Neural cell (in vitro differentiated cells): ENCODE measurements around the gene DAP. TPM values are rescaled to one million over a fixed set of nuclear protein-coding genes. Genes with fewer than 3 reads are reported as not detected.

Experiments used
- H2AFZ ChIP-seq: fragments of 200-600, 300-800 bp; sonication (generic), shearing (Covaris generic); 2 replicates; pipeline ENCODE4 v1.6.0; 2014; ENCODE audit warnings: low read depth, mild to moderate bottlenecking, antibody characterized with exemption, low read length, moderate library complexity
- H3F3A ChIP-seq: fragments of 200-600 bp; shearing (Covaris generic); 2 replicates; pipeline ENCODE4 v1.6.1; 2016; ENCODE audit warnings: mild to moderate bottlenecking, moderate library complexity, mixed read lengths, antibody characterized with exemption, low read length; ENCODE audit not compliant: insufficient read depth, poor library complexity, severe bottlenecking
- H3K27ac ChIP-seq: fragments of 200-600, 300-800 bp; sonication (generic), shearing (Covaris generic); 2 replicates; pipeline ENCODE4 v1.5.1; 2014; ENCODE audit warnings: mild to moderate bottlenecking, low read length, moderate library complexity
- H3K27me3 ChIP-seq: fragments of 300-800, 200-600 bp; sonication (generic), shearing (Covaris generic); 2 replicates; pipeline ENCODE4 v1.6.0; 2014; ENCODE audit warnings: mild to moderate bottlenecking, low read depth, low read length, moderate library complexity; ENCODE audit not compliant: insufficient read depth
- H3K36me3 ChIP-seq: fragments of 300-800, 200-600 bp; sonication (generic), shearing (Covaris generic); 2 replicates; pipeline ENCODE4 v1.5.1; 2014; ENCODE audit warnings: mild to moderate bottlenecking, antibody characterized with exemption, low read length, moderate library complexity; ENCODE audit not compliant: insufficient read depth
- H3K4me2 ChIP-seq: fragments of 300-800, 200-600 bp; sonication (generic), shearing (Covaris generic); 2 replicates; pipeline ENCODE4 v1.6.0; 2014; ENCODE audit warnings: mild to moderate bottlenecking, low read length
- H3K4me3 ChIP-seq: fragments of 300-800, 200-600 bp; sonication (generic), shearing (Covaris generic); 2 replicates; pipeline ENCODE4 v1.5.1; 2014; ENCODE audit warnings: mild to moderate bottlenecking, low read length, moderate library complexity
- H3K79me2 ChIP-seq: fragments of 200-600 bp; shearing (Covaris generic); replicated peaks from 2 replicates; pipeline ENCODE4 v1.6.0; 2014; ENCODE audit warnings: mild to moderate bottlenecking, low read length, moderate library complexity; ENCODE audit not compliant: insufficient read depth
- H3K9ac ChIP-seq: fragments of 300-800, 200-600 bp; sonication (generic), shearing (Covaris generic); 2 replicates; pipeline ENCODE4 v1.6.1; 2016; ENCODE audit warnings: mild to moderate bottlenecking, low read length, mixed read lengths
- H3K9me2 ChIP-seq: fragments of 200-600 bp; shearing (Covaris generic); 2 replicates; pipeline ENCODE4 v1.6.1; 2016; ENCODE audit warnings: mild to moderate bottlenecking, low read length, mixed read lengths; ENCODE audit not compliant: insufficient read depth
- H3K9me3 ChIP-seq: fragments of 200-600, 300-800 bp; sonication (generic), shearing (Covaris generic); 2 replicates; pipeline ENCODE4 v1.6.1; 2016; ENCODE audit warnings: mild to moderate bottlenecking, mixed run types, low read length, moderate library complexity, mixed read lengths
- H4K20me1 ChIP-seq: fragments of 200-600 bp; shearing (Covaris generic); 2 replicates; pipeline ENCODE4 v1.6.1; 2016; ENCODE audit warnings: mild to moderate bottlenecking, mixed run types; ENCODE audit not compliant: insufficient read depth
- EP300 ChIP-seq: fragments of 450-650 bp; conservative IDR thresholded peaks from 2 replicates; pipeline ENCODE4 v1.6.1; 2014; ENCODE audit warnings: antibody characterized with exemption, mild to moderate bottlenecking, moderate library complexity; ENCODE audit not compliant: poor library complexity, severe bottlenecking
- EZH2 ChIP-seq: fragments of 200-600, 300-800 bp; shearing (Covaris generic), sonication (generic); IDR thresholded peaks from 2 replicates; pipeline ENCODE4 v1.6.1; 2014; ENCODE audit warnings: antibody characterized with exemption, low read length, borderline replicate concordance, mild to moderate bottlenecking; ENCODE audit not compliant: insufficient read depth, poor library complexity, severe bottlenecking
- MXI1 ChIP-seq: fragments of 450-650 bp; conservative IDR thresholded peaks from 2 replicates; pipeline ENCODE4 v1.6.1; 2014; ENCODE audit warnings: antibody characterized with exemption, mild to moderate bottlenecking; ENCODE audit not compliant: poor library complexity, severe bottlenecking
- POLR2AphosphoS5 ChIP-seq: IDR thresholded peaks from 2 replicates; pipeline ENCODE4 v1.6.1; 2012
- RAD21 ChIP-seq: fragments of 450-650 bp; conservative IDR thresholded peaks from 2 replicates; pipeline ENCODE4 v1.6.1; 2014; ENCODE audit warnings: antibody characterized with exemption, mild to moderate bottlenecking, moderate library complexity
- SMC3 ChIP-seq: fragments of 450-650 bp; conservative IDR thresholded peaks from 2 replicates; pipeline ENCODE4 v1.6.1; 2014; ENCODE audit warnings: antibody characterized with exemption, mild to moderate bottlenecking, moderate library complexity; ENCODE audit not compliant: poor library complexity
- TAF1 ChIP-seq: IDR thresholded peaks from 2 replicates; pipeline ENCODE4 v1.6.1; 2012; ENCODE audit warnings: low read depth
- polyA plus RNA-seq: library from polyadenylated mRNA; depleted of rRNA; stranded (reverse); fragments of >200 nt; gene quantifications from 2 replicates; pipeline ENCODE4 v1.2.3, GENCODE V29; 2014
- TF ChIP-seq, protein P1 (sequence below): fragments of 450-650 bp; IDR thresholded peaks from 2 replicates; pipeline ENCODE4 v1.5.1; 2014; ENCODE audit warnings: antibody characterized with exemption, mild to moderate bottlenecking, moderate library complexity; ENCODE audit not compliant: poor library complexity, severe bottlenecking
- TF ChIP-seq, protein P2 (sequence below): IDR thresholded peaks from 2 replicates; pipeline ENCODE4 v1.6.1; 2012; ENCODE audit warnings: borderline replicate concordance

DAP gene
- polyA plus RNA-seq, 1 donor from 2014 or later, result 9.3 TPM

DNA sequence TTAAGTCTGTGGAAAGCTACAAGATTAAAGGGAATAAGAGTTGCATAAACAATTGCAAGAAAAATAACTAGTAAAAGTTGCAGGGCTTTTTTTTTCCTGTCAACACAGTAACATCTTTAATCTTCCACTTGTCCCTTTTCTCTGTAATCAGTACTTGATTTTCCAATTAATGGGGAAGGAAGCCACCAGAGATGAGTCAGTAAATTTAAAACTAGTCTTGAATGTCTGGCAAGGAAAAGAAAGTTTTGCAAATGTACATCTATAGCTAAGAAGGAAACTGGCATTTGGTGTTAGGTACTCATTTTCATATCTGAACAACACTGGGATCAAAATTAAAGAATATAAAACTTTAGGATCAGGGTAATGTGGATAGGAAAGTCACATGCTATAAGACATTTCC, 17.1 kb downstream of the DAP start:
- Histone ChIP-seq H3K4me3 (no peak overlapping the region), H3K9ac (no peak overlapping the region), H3K27ac (no peak overlapping the region), H3K79me2 (no peaks in the 10 kb centered on the region), H3K27me3 (no peaks in the 10 kb centered on the region), H2AFZ (no peak overlapping the region), H3K9me2 (no peaks in the 10 kb centered on the region), H3K36me3 (no peaks in the 10 kb centered on the region), H3F3A (no peaks in the 10 kb centered on the region), H3K4me2 (no peak overlapping the region), H3K9me3 (no peaks in the 10 kb centered on the region), H4K20me1 (no peaks in the 10 kb centered on the region)
- TF ChIP-seq, protein P1, sequence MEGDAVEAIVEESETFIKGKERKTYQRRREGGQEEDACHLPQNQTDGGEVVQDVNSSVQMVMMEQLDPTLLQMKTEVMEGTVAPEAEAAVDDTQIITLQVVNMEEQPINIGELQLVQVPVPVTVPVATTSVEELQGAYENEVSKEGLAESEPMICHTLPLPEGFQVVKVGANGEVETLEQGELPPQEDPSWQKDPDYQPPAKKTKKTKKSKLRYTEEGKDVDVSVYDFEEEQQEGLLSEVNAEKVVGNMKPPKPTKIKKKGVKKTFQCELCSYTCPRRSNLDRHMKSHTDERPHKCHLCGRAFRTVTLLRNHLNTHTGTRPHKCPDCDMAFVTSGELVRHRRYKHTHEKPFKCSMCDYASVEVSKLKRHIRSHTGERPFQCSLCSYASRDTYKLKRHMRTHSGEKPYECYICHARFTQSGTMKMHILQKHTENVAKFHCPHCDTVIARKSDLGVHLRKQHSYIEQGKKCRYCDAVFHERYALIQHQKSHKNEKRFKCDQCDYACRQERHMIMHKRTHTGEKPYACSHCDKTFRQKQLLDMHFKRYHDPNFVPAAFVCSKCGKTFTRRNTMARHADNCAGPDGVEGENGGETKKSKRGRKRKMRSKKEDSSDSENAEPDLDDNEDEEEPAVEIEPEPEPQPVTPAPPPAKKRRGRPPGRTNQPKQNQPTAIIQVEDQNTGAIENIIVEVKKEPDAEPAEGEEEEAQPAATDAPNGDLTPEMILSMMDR, result no peak
- TF ChIP-seq EZH2 (no peak), SMC3 (no peak), RAD21 (no peak), TAF1 (no peak), EP300 (no peak), MXI1 (no peak), POLR2AphosphoS5 (no peak)
- TF ChIP-seq, protein P2, sequence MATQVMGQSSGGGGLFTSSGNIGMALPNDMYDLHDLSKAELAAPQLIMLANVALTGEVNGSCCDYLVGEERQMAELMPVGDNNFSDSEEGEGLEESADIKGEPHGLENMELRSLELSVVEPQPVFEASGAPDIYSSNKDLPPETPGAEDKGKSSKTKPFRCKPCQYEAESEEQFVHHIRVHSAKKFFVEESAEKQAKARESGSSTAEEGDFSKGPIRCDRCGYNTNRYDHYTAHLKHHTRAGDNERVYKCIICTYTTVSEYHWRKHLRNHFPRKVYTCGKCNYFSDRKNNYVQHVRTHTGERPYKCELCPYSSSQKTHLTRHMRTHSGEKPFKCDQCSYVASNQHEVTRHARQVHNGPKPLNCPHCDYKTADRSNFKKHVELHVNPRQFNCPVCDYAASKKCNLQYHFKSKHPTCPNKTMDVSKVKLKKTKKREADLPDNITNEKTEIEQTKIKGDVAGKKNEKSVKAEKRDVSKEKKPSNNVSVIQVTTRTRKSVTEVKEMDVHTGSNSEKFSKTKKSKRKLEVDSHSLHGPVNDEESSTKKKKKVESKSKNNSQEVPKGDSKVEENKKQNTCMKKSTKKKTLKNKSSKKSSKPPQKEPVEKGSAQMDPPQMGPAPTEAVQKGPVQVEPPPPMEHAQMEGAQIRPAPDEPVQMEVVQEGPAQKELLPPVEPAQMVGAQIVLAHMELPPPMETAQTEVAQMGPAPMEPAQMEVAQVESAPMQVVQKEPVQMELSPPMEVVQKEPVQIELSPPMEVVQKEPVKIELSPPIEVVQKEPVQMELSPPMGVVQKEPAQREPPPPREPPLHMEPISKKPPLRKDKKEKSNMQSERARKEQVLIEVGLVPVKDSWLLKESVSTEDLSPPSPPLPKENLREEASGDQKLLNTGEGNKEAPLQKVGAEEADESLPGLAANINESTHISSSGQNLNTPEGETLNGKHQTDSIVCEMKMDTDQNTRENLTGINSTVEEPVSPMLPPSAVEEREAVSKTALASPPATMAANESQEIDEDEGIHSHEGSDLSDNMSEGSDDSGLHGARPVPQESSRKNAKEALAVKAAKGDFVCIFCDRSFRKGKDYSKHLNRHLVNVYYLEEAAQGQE, result no peak

DNA sequence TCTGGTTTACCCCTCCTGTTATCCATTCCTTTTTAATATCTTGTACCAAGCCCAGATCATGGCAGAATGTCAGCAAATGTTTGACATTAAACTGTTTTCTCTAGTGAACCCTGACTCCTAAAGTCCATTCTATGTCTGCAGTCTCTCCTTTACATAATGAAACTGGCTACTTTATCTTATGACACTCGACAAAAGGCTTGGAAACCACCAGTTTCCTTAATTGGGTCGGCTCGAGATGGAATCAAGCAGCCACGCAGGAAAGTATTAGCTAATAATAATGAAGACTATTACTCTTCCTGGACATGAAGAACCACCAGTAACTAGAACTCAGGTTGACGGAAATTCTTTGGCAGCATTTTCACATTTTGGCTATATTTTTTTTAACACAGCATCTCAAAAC, 17.5 kb downstream of the DAP start:
- H3K79me2 ChIP-seq, result no peaks in the 10 kb centered on the region
- no peaks in the 10 kb centered on the region for H3K9me3 ChIP-seq
- H3K4me2 ChIP-seq, result no peak overlapping the region
- H3F3A ChIP-seq, result no peaks in the 10 kb centered on the region
- no peaks in the 10 kb centered on the region for H4K20me1 ChIP-seq
- no peak for TF ChIP-seq TAF1
- TF ChIP-seq EZH2, result no peak
- H2AFZ ChIP-seq, result no peak overlapping the region
- no peak overlapping the region for H3K9ac ChIP-seq
- no peak overlapping the region for H3K4me3 ChIP-seq
- H3K36me3 ChIP-seq, result no peaks in the 10 kb centered on the region
- no peak overlapping the region for H3K27ac ChIP-seq
- no peaks in the 10 kb centered on the region for H3K9me2 ChIP-seq
- H3K27me3 ChIP-seq, result no peaks in the 10 kb centered on the region

DNA sequence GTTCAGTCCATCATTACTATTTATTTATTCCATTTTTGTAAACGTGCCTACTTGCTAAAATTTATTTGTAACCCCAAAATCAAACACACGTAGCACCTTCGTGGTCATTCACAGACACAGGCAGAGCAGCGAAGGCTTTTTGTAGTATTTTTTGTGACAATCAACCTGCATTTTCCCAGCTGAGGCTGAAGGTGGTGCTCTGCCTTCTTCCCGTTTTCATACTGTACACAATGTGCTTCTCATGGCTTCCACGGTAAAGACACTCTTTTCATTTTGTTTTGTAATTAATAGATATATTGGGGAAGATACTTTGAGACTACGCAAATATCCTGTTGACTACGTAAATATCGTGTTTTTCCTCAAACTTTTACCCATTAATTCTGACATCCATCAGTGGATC, 19.4 kb downstream of the DAP start:
- Histone ChIP-seq H2AFZ (no peak overlapping the region), H3K9ac (no peak overlapping the region), H3K36me3 (no peaks in the 10 kb centered on the region), H3K4me3 (no peak overlapping the region), H3K9me3 (no peaks in the 10 kb centered on the region), H3F3A (no peaks in the 10 kb centered on the region), H3K27ac (no peak overlapping the region), H3K9me2 (no peaks in the 10 kb centered on the region), H3K79me2 (no peaks in the 10 kb centered on the region), H4K20me1 (no peaks in the 10 kb centered on the region), H3K27me3 (no peaks in the 10 kb centered on the region), H3K4me2 (no peak overlapping the region)
- TF ChIP-seq SMC3 (no peak), MXI1 (no peak), POLR2AphosphoS5 (no peak), EP300 (no peak), RAD21 (no peak), TAF1 (no peak), EZH2 (no peak)
- TF ChIP-seq, protein P2, result no peak
- TF ChIP-seq, protein P1, result no peak
